Natural killer cell (primary cell): Measurements from ENCODE around the gene ZNF579. TPM values are rescaled to one million over a fixed set of nuclear protein-coding genes. Genes with fewer than 3 reads are reported as not detected.

Experiments used
- ATAC-seq, 3 donors: fragments of 150-1000 bp in 2 of 3; fragments of 200-7000 bp in 1 of 3; cut with Tn5 transposase; 1 replicate in 1 of 3; 2 replicates in 2 of 3; pipeline ENCODE4 v1.10.0; 2021; ENCODE audit warnings: mild to moderate bottlenecking in 2 of 3, moderate library complexity in 2 of 3
- DNase-seq, 2 donors: peaks; one replicate each; pipeline versions ENCODE4 v3.0.0 to v3.0.0-alpha.2; 2013 to 2021; ENCODE audit warnings: mixed read lengths in 1 of 2
- H3K27ac ChIP-seq: one replicate; pipeline ENCODE4 v1.5.1; 2013; ENCODE audit warnings: mild to moderate bottlenecking, low read length
- H3K27me3 ChIP-seq: one replicate; pipeline ENCODE4 v1.6.1; 2013; ENCODE audit warnings: low read length; ENCODE audit not compliant: control insufficient read depth, insufficient read depth
- H3K36me3 ChIP-seq: one replicate; pipeline ENCODE4 v1.6.1; 2013; ENCODE audit warnings: low read length; ENCODE audit not compliant: control insufficient read depth, insufficient read depth
- H3K4me1 ChIP-seq: one replicate; pipeline ENCODE4 v1.6.1; 2013; ENCODE audit warnings: low read length; ENCODE audit not compliant: control insufficient read depth, insufficient read depth
- H3K4me3 ChIP-seq: one replicate; pipeline ENCODE4 v1.5.1; 2013; ENCODE audit warnings: low read length
- H3K9me3 ChIP-seq: one replicate; pipeline ENCODE4 v1.6.1; 2013; ENCODE audit warnings: low read length; ENCODE audit not compliant: control insufficient read depth, insufficient read depth
- H3K27ac Mint-ChIP-seq, 2 donors: one replicate each; pipeline ENCODE4 v1.8.0; 2022; ENCODE audit warnings: mild to moderate bottlenecking in 2 of 2, mixed read lengths in 2 of 2, moderate library complexity in 1 of 2
- H3K27me3 Mint-ChIP-seq, 2 donors: one replicate each; pipeline ENCODE4 v1.8.0; 2022; ENCODE audit warnings: low read depth in 2 of 2, mixed read lengths in 2 of 2
- H3K36me3 Mint-ChIP-seq: one replicate; pipeline ENCODE4 v1.8.0; 2022; ENCODE audit warnings: mixed read lengths
- H3K4me1 Mint-ChIP-seq, 2 donors: one replicate each; pipeline ENCODE4 v1.8.0; 2022; ENCODE audit warnings: mixed read lengths in 2 of 2
- H3K4me3 Mint-ChIP-seq: one replicate; pipeline ENCODE4 v1.8.0; 2022; ENCODE audit warnings: mild to moderate bottlenecking, moderate library complexity, mixed read lengths
- H3K9me3 Mint-ChIP-seq, 2 donors: one replicate each; pipeline ENCODE4 v1.8.0; 2022; ENCODE audit warnings: mixed read lengths in 2 of 2
- WGBS: methylation state at CpG from one replicate; pipeline ENCODE4 v1.1.7; 2013; ENCODE audit warnings: missing lambda C conversion rate; ENCODE audit not compliant: insufficient coverage; 5-methylcytosine and 5-hydroxymethylcytosine counted together
- intact Hi-C: fragments of 100-400 bp; cut with micrococcal nuclease; formaldehyde crosslinking; loops from one replicate; pipeline ENCODE4 v1.14.2; 2022
- total RNA-seq, 4 donors: library from RNA; stranded (reverse); fragments of 120-200 nt in 1 of 4; gene quantifications; one replicate each; pipeline versions ENCODE4 v1.2.3 to v1.2.4, GENCODE V29; 2013 to 2022
- TF ChIP-seq, protein P1 (sequence below): fragments of 200-600 bp; IDR thresholded peaks from one replicate; pipeline ENCODE4 v1.8.0; 2022; ENCODE audit warnings: antibody characterized with exemption

The ZNF579 gene
- total RNA-seq, 3 donors from 2014 or later (not counting 1 experiment from before 2014, with no cell fraction given) = 8.3 to 11.2 (median 9.5) TPM

DNA sequence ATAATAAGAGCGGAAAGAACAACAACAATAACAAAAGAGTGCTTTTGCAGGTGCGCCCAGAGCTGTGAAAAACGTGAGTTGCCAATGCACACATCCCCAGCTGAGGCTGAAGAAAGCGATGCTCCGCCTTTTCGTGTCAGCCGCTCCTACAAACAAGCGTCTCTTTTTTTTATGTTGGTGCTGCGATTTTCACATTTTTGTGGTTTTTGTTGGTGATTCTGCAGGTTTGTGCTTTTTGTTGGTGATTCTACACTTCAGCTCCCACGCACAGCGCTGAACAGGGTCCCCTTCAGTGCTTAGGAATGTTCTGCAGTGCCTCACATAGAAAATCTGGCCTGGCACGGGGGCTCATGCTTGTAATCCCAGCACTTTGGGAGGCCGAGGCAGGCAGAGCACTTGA lies 28.0 kb downstream of the ZNF579 start:
- no peak for ATAC-seq
- Histone ChIP-seq H3K9me3 (no peaks in the 10 kb centered on the region), H3K4me1 (no peaks in the 10 kb centered on the region), H3K36me3 (no peaks in the 10 kb centered on the region), H3K27me3 (peaks cover 2% of the 10 kb centered on the region), H3K27ac (no peak overlapping the region), H3K4me3 (no peak overlapping the region)
- Mint-ChIP-seq H3K4me3 (no peak overlapping the region), H3K36me3 (no peaks in the 10 kb centered on the region), H3K27me3 (peaks cover 12 to 18% of the 10 kb centered on the region in 2 donors), H3K9me3 (no peaks in the 10 kb centered on the region), H3K4me1 (no peaks in the 10 kb centered on the region), H3K27ac (no peak overlapping the region)
- 85% methylated on average over 13 of the region's 13 CpGs for WGBS
- intact Hi-C loops = no loop called here
- TF ChIP-seq, protein P1, sequence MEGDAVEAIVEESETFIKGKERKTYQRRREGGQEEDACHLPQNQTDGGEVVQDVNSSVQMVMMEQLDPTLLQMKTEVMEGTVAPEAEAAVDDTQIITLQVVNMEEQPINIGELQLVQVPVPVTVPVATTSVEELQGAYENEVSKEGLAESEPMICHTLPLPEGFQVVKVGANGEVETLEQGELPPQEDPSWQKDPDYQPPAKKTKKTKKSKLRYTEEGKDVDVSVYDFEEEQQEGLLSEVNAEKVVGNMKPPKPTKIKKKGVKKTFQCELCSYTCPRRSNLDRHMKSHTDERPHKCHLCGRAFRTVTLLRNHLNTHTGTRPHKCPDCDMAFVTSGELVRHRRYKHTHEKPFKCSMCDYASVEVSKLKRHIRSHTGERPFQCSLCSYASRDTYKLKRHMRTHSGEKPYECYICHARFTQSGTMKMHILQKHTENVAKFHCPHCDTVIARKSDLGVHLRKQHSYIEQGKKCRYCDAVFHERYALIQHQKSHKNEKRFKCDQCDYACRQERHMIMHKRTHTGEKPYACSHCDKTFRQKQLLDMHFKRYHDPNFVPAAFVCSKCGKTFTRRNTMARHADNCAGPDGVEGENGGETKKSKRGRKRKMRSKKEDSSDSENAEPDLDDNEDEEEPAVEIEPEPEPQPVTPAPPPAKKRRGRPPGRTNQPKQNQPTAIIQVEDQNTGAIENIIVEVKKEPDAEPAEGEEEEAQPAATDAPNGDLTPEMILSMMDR = no peak
- no peak for DNase-seq

DNA sequence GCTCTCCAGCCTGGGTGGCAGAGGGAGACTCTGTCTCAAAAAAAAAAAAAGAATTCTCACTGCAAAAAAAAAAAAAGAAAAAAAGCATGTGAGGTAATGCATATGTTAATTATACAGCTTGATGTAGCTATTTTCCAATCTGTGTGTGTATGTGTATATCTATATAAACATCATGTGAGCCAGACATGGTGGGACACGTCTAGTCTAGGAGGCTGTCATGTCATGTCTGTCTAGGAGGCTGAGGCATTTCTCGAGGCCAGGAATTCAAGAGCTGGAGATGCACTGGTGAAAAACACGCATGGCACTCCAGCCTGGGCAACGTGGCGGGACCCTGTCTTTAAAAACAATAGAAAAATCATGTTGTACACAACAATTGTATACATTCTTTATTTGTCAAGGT lies 28.4 kb downstream of the ZNF579 start:
- ATAC-seq = no peak
- H3K4me3 ChIP-seq = no peak overlapping the region
- H3K36me3 ChIP-seq = no peaks in the 10 kb centered on the region
- no peaks in the 10 kb centered on the region for H3K36me3 Mint-ChIP-seq
- intact Hi-C loops = no loop called here
- H3K4me1 ChIP-seq = no peaks in the 10 kb centered on the region
- H3K27me3 Mint-ChIP-seq = peaks cover 12 to 20% of the 10 kb centered on the region in 2 donors
- no peaks in the 10 kb centered on the region for H3K9me3 Mint-ChIP-seq
- H3K27ac ChIP-seq = no peak overlapping the region
- no peak overlapping the region for H3K27ac Mint-ChIP-seq
- H3K4me1 Mint-ChIP-seq = no peaks in the 10 kb centered on the region
- TF ChIP-seq, protein P1 = no peak
- peaks cover 4% of the 10 kb centered on the region for H3K27me3 ChIP-seq
- no peak overlapping the region for H3K4me3 Mint-ChIP-seq
- H3K9me3 ChIP-seq = no peaks in the 10 kb centered on the region
- 91% methylated on average over 5 of the region's 5 CpGs for WGBS
- no peak for DNase-seq

DNA sequence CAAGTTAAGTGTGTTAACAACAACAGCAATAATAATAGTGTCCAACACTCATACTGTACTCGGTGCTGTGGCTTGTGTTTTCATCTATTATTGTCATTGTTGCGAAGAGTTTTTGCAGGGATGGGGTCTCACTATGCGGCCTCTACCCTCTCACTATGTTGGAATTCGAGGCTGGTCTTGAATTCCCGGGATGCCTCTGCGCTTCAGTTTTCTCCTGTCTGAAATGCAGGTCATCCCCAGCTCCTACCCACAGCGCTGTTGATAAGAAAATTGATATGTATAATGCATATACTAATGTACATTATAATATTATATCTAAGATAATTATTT lies 30.4 kb downstream of the ZNF579 start:
- peaks cover 6% of the 10 kb centered on the region for H3K27me3 ChIP-seq
- H3K4me1 ChIP-seq = no peaks in the 10 kb centered on the region
- Mint-ChIP-seq H3K27ac (no peak overlapping the region), H3K36me3 (no peaks in the 10 kb centered on the region), H3K4me1 (no peaks in the 10 kb centered on the region), H3K9me3 (no peaks in the 10 kb centered on the region), H3K4me3 (no peak overlapping the region), H3K27me3 (peaks cover 12 to 27% of the 10 kb centered on the region in 2 donors)
- no peak for DNase-seq
- ATAC-seq = no peak
- WGBS = 87% methylated on average over 5 of the region's 7 CpGs
- H3K36me3 ChIP-seq = no peaks in the 10 kb centered on the region
- no peak overlapping the region for H3K27ac ChIP-seq
- no peaks in the 10 kb centered on the region for H3K9me3 ChIP-seq
- TF ChIP-seq, protein P1 = no peak
- H3K4me3 ChIP-seq = no peak overlapping the region
- intact Hi-C loops = no loop called here

DNA sequence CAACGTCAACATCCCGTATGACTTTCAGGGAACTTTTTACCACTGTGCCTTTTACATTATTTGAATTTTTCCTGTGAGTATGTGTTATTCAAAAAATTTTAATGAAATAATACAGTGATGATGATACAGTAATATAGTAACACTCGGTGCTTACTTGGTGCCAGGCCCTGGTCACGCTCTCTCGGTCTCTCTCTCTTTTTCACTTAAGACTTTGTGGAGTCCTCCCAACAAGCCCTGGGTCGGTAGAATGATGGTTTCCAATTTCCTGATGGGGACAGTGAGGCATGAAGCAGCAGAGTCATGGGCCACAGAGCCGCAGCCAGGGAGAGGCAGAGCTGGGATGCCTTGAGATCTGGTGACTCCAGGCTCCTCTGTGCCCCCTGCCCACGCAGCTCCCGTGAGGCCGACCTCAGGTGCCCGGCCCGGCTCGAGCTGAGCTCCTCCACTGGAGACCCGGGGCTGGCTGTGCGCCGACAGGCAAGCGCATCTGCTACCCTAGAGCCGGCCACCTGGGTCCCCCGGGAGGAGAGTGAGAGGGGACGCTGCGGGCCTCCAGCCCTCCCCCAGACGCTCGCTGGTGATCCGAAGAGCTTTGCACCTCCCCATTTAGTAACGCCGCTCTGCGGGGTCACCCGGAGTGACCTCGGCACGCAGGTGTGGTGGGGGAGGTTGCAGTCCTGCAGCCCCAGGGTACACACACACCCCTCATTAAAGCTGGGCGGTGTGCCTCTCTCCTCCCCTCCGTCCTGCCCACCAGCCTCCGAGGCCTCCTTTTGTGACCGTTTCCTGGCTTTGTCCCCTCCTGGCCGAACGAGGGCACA lies 30.9 kb downstream of the ZNF579 start:
- ATAC-seq (no peak), DNase-seq (no peak)
- Histone ChIP-seq H3K9me3 (no peaks in the 10 kb centered on the region), H3K4me3 (no peak overlapping the region), H3K27ac (no peak overlapping the region), H3K36me3 (no peaks in the 10 kb centered on the region), H3K27me3 (peaks cover 6% of the 10 kb centered on the region), H3K4me1 (no peaks in the 10 kb centered on the region)
- no peaks in the 10 kb centered on the region for H3K36me3 Mint-ChIP-seq
- peaks cover 12 to 30% of the 10 kb centered on the region in 2 donors for H3K27me3 Mint-ChIP-seq
- no peaks in the 10 kb centered on the region for H3K4me1 Mint-ChIP-seq
- no peak overlapping the region for H3K4me3 Mint-ChIP-seq
- TF ChIP-seq, protein P1 = no peak
- 81% methylated on average over 30 of the region's 36 CpGs for WGBS
- no peaks in the 10 kb centered on the region for H3K9me3 Mint-ChIP-seq
- intact Hi-C loops = no loop called here
- H3K27ac Mint-ChIP-seq = no peak overlapping the region
